ENCODE data around the gene ASPRV1. TPM values are rescaled to one million over a fixed set of nuclear protein-coding genes. Genes with fewer than 3 reads are reported as not detected.

ASPRV1 gene
- total and polyA plus RNA-seq, 10 of the 15 experiments (the other 5 are each of a cell fraction or from before 2014, with no cell fraction given), result 0.11 to 1.1 (median 0.33) TPM

- ChIA-PET CTCF (no interaction called here), POLR2A (no interaction called here), SMC1A (ENCODE audit: uncharacterized antibody, unreplicated experiment) (interaction anchor here (1.2 kb wide), 1 partner anchor 68 kb away, joined by 4 read pairs; no protein-coding TSS in a partner anchor), RAD21 (ENCODE audit: unreplicated experiment) (no interaction called here)
- DNase-seq (ENCODE audit: low read depth, low spot score) (no peak), ATAC-seq (no peak), FAIRE-seq (no peak)
- no peak overlapping the region for H3K4me2 ChIP-seq (ENCODE audit: control insufficient read depth, insufficient read depth)
- no peaks in the 10 kb centered on the region for H3K36me3 ChIP-seq (ENCODE audit: control insufficient read depth in 2 of 2, insufficient read depth in 2 of 2, low read length in 1 of 2)
- intact Hi-C loops (cut with micrococcal nuclease; ENCODE audit: unreplicated experiment), result no loop called here
- no peaks in the 10 kb centered on the region for H3K4me1 ChIP-seq (ENCODE audit: control insufficient read depth, insufficient read depth, low read length)
- H3K27me3 ChIP-seq (replicated peaks in 1 of 2; ENCODE audit: control insufficient read depth in 2 of 2, insufficient read depth in 2 of 2, low read length in 1 of 2), result no peaks in the 10 kb centered on the region
- no peaks in the 10 kb centered on the region for H3K79me2 ChIP-seq (ENCODE audit: control insufficient read depth, insufficient read depth, low read length)
- TF ChIP-seq ZBTB4 (CRISPR knock-in tag; IDR thresholded peaks at IDR 0.05), result no peak
- no peak for TF ChIP-seq EED (IDR thresholded peaks at IDR 0.05; ENCODE audit: low read depth)
- no peak for TF ChIP-seq RAD51 (IDR thresholded peaks at IDR 0.05)
- TF ChIP-seq ZNF687 (IDR thresholded peaks at IDR 0.05), result no peak
- no peak for TF ChIP-seq RB1 (IDR thresholded peaks at IDR 0.05; ENCODE audit: borderline replicate concordance)
- TF ChIP-seq SUZ12 (IDR thresholded peaks at IDR 0.05; ENCODE audit: unreplicated experiment), result no peak
- no peak for TF ChIP-seq TCF3 (IDR thresholded peaks at IDR 0.05; ENCODE audit: borderline replicate concordance, insufficient read depth, low read depth, low read length)
- no peak for TF ChIP-seq SUPT20H (IDR thresholded peaks at IDR 0.05; ENCODE audit: borderline replicate concordance, control insufficient read depth, low read depth, low read length)
- TF ChIP-seq SREBF2 (IDR thresholded peaks at IDR 0.05; ENCODE audit: low read length), result no peak
- no peak for TF ChIP-seq CHD2 (IDR thresholded peaks at IDR 0.05; ENCODE audit: borderline replicate concordance, low read depth, low read length)
- TF ChIP-seq KAT2A (conservative IDR thresholded peaks at IDR 0.05; ENCODE audit: control insufficient read depth, low read depth, low read length), result no peak
- no peak for TF ChIP-seq SP1 (IDR thresholded peaks at IDR 0.05; ENCODE audit: low read depth, low read length)
- no peak for TF ChIP-seq ATF3 (IDR thresholded peaks at IDR 0.05; ENCODE audit: borderline replicate concordance, extremely low read depth, low read depth, low read length)
- no peak for TF ChIP-seq ZNF622 (IDR thresholded peaks at IDR 0.05)
- TF ChIP-seq IRF3 (IDR thresholded peaks at IDR 0.05), result no peak
- TF ChIP-seq RUNX3 (IDR thresholded peaks at IDR 0.05; ENCODE audit: low read length), result no peak
- TF ChIP-seq MTA3 (IDR thresholded peaks at IDR 0.05; ENCODE audit: borderline replicate concordance, low read length), result no peak
- no peak overlapping the region for H3K9ac ChIP-seq (ENCODE audit: control insufficient read depth, insufficient read depth, low read length)
- 23% methylated on average over 4 of the region's 4 CpGs for WGBS (ENCODE audit: insufficient coverage, insufficient replicate concordance, low lambda C conversion rate, missing lambda C conversion rate)
- H3K9me3 ChIP-seq (replicated peaks; ENCODE audit: control insufficient read depth, insufficient read depth, low read length), result no peaks in the 10 kb centered on the region
- in situ Hi-C loops (cut with MboI), result no loop called here
- no peak overlapping the region for H2AFZ ChIP-seq (ENCODE audit: control insufficient read depth, low read depth, low read length)
- no peak overlapping the region for H3K27ac ChIP-seq (ENCODE audit: control insufficient read depth, insufficient read depth)
- no peak overlapping the region for H3K4me3 ChIP-seq
- no TSS peak for BruUV-seq (replicated peaks)
- H4K20me1 ChIP-seq (ENCODE audit: control insufficient read depth, insufficient read depth), result no peaks in the 10 kb centered on the region
Measured at GRCh38 chr2:69969991-69970390, 8.6 kb upstream of the ASPRV1 start.
